ENCODE results near the gene CADPS. TPM values are rescaled to one million over a fixed set of nuclear protein-coding genes. Genes with fewer than 3 reads are reported as not detected.
A peak's percentile ranks its signal among the peaks of the same experiment; 100 is the strongest.

The CADPS gene
- polyA plus RNA-seq (2013, experiment 1 of 2), result 3.8 TPM
- polyA plus RNA-seq (2013, experiment 2 of 2), result 4.4 TPM

DNA sequence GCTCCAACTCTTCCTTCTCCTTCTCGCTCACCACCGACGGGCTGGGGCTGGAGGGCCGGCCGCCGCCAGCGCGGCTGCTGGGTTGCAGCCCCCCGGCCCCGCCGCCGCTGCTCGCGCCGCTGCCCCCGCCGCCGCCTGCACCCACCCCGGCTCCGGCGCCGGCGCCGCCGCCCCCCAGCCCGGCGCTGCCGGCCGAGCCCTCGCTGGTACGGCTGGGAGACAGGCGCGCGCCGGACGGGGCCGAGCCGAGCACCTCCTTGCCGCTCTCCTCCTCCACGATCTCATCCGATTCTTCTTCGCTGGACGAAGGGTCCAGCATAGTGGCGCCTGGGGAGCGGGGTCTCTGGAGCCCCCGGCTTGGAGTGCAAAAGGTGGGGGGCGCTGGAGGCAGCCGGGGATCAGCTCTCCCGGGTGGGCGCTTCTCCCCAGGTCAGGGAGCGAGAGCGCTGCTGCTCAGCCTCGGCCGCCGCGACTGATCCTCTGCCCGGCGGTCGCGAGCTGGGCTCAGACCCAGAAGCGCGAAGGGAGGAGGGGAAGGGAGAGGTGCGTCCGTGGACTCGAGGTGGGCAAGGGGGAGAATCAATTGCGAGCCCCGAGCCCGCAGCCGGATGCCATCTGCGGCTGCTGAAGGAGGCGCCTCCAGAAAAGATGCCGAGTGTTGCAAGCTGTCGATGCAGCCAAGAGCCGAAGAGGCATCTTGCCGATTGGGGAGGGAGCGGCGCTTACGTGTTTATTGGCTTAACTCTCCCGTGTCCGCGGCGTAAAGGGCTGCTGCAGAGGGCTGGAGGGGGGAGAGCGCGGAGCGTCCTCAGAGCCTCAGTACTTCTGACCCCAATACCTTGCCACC, at the start of gene CADPS:
CADPS (minus strand) TSS at position 706 of the 847 bp plus-strand sequence; CDS start at position 319, 387 bp downstream.
- Histone ChIP-seq H3K4me1 (ENCODE audit: control insufficient read depth, insufficient read depth, low read length, poor library complexity, severe bottlenecking) (peaks cover 4% of the 10 kb centered on the region), H3K4me3 (ENCODE audit: extremely low read depth, insufficient read depth, low read length, poor library complexity, severe bottlenecking) (peak within 1 kb of the TSS; percentile 50), H3K36me3 (ENCODE audit: control insufficient read depth, insufficient read depth, low read length) (no peaks in the 10 kb centered on the region), H3K27ac (ENCODE audit: low read depth, low read length, severe bottlenecking) (peak within 1 kb of the TSS; percentile 39), H3K9me3 (ENCODE audit: control insufficient read depth, low read length) (no peaks in the 10 kb centered on the region)
- 0% methylated on average over 44 to 55 of the region's 85 CpGs for WGBS, 2 experiments (ENCODE audit: insufficient coverage in 2 of 2)

GRCh38 chr3:62923066-62923465, 47.9 kb upstream of the CADPS start:
- H3K4me3 ChIP-seq (ENCODE audit: extremely low read depth, insufficient read depth, low read length, poor library complexity, severe bottlenecking), result no peak overlapping the region
- peaks cover 5% of the 10 kb centered on the region for H3K4me1 ChIP-seq (ENCODE audit: control insufficient read depth, insufficient read depth, low read length, poor library complexity, severe bottlenecking)
- WGBS, 2 experiments (ENCODE audit: insufficient coverage in 2 of 2), result 80 to 86% methylated on average over 1 to 2 of the region's 2 CpGs
- no peak overlapping the region for H3K27ac ChIP-seq (ENCODE audit: low read depth, low read length, severe bottlenecking)
- H3K9me3 ChIP-seq (ENCODE audit: control insufficient read depth, low read length), result no peaks in the 10 kb centered on the region
- H3K36me3 ChIP-seq (ENCODE audit: control insufficient read depth, insufficient read depth, low read length), result no peaks in the 10 kb centered on the region

GRCh38 chr3:62922326-62922725, 47.1 kb upstream of the CADPS start:
- Histone ChIP-seq H3K4me1 (ENCODE audit: control insufficient read depth, insufficient read depth, low read length, poor library complexity, severe bottlenecking) (peaks cover 5% of the 10 kb centered on the region), H3K9me3 (ENCODE audit: control insufficient read depth, low read length) (no peaks in the 10 kb centered on the region), H3K27ac (ENCODE audit: low read depth, low read length, severe bottlenecking) (no peak overlapping the region), H3K36me3 (ENCODE audit: control insufficient read depth, insufficient read depth, low read length) (no peaks in the 10 kb centered on the region), H3K4me3 (ENCODE audit: extremely low read depth, insufficient read depth, low read length, poor library complexity, severe bottlenecking) (no peak overlapping the region)
- 100% methylated on average over 1 of the region's 2 CpGs for whole genome bisulfite sequencing, 2 experiments (ENCODE audit: insufficient coverage in 2 of 2)

- H3K4me1 ChIP-seq (ENCODE audit: control insufficient read depth, insufficient read depth, low read length, poor library complexity, severe bottlenecking), result peaks cover 5% of the 10 kb centered on the region
- no peaks in the 10 kb centered on the region for H3K36me3 ChIP-seq (ENCODE audit: control insufficient read depth, insufficient read depth, low read length)
- no peaks in the 10 kb centered on the region for H3K9me3 ChIP-seq (ENCODE audit: control insufficient read depth, low read length)
- H3K4me3 ChIP-seq (ENCODE audit: extremely low read depth, insufficient read depth, low read length, poor library complexity, severe bottlenecking), result no peak overlapping the region
- no peak overlapping the region for H3K27ac ChIP-seq (ENCODE audit: low read depth, low read length, severe bottlenecking)
These were observed 45.2 kb upstream of the CADPS start for GRCh38 chr3:62920466-62920784.

GRCh38 chr3:62919784-62920465, 44.7 kb upstream of the CADPS start:
- Histone ChIP-seq H3K4me1 (ENCODE audit: control insufficient read depth, insufficient read depth, low read length, poor library complexity, severe bottlenecking) (peaks cover 5% of the 10 kb centered on the region), H3K36me3 (ENCODE audit: control insufficient read depth, insufficient read depth, low read length) (no peaks in the 10 kb centered on the region), H3K9me3 (ENCODE audit: control insufficient read depth, low read length) (no peaks in the 10 kb centered on the region), H3K4me3 (ENCODE audit: extremely low read depth, insufficient read depth, low read length, poor library complexity, severe bottlenecking) (no peak overlapping the region), H3K27ac (ENCODE audit: low read depth, low read length, severe bottlenecking) (no peak overlapping the region)
- 61% methylated on average over 2 of the region's 7 CpGs; no CpG with 5 or more reads in 1 of the 2 experiments for WGBS, 2 experiments (ENCODE audit: insufficient coverage in 2 of 2)

DNA sequence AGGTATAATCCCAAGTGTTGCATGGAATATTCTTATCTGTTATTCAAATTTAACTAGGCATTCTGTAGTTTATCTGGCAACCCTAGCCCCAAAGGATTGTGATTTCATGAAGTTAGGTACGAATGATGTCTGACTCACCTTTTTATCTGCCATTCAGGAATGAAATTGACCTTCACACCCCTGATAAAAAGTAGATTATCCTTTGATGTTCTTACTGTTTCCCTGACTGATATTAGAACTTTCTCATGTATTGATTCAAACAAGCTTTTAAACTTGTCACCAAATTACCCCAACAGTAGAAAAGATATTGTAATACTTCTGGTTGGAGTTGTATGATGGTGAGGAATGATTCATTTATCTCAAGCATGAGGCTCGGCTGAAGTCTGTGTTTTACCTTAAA, 43.6 kb upstream of the CADPS start:
- no peak overlapping the region for H3K27ac ChIP-seq (ENCODE audit: low read depth, low read length, severe bottlenecking)
- no CpG with 5 or more reads among the region's 2 CpGs for WGBS, 2 experiments (ENCODE audit: insufficient coverage in 2 of 2)
- H3K36me3 ChIP-seq (ENCODE audit: control insufficient read depth, insufficient read depth, low read length), result no peaks in the 10 kb centered on the region
- peaks cover 5% of the 10 kb centered on the region for H3K4me1 ChIP-seq (ENCODE audit: control insufficient read depth, insufficient read depth, low read length, poor library complexity, severe bottlenecking)
- no peak overlapping the region for H3K4me3 ChIP-seq (ENCODE audit: extremely low read depth, insufficient read depth, low read length, poor library complexity, severe bottlenecking)
- no peaks in the 10 kb centered on the region for H3K9me3 ChIP-seq (ENCODE audit: control insufficient read depth, low read length)

DNA sequence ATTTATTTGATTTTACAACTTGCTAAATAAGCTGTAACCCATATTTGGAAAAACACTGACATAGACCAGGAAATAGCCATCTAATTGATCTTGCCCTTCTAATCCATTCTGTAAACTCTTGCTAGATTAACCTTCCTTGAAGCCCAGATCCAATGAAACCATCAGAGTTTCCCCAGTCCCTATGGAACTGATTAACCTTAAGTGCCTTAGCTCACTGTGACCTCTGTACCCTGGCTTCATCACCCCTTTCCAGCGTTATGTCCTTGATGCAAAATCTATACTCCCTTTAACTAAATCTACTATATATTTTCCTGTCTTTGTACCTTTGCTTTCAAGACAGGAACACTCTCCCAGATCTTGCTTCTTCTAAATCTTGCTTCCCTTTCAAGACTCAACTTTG, 42.9 kb upstream of the CADPS start:
- 75 to 91% methylated on average over 1 of the region's 1 CpG for WGBS, 2 experiments (ENCODE audit: insufficient coverage in 2 of 2)
- Histone ChIP-seq H3K27ac (ENCODE audit: low read depth, low read length, severe bottlenecking) (no peak overlapping the region), H3K36me3 (ENCODE audit: control insufficient read depth, insufficient read depth, low read length) (no peaks in the 10 kb centered on the region), H3K4me3 (ENCODE audit: extremely low read depth, insufficient read depth, low read length, poor library complexity, severe bottlenecking) (no peak overlapping the region), H3K4me1 (ENCODE audit: control insufficient read depth, insufficient read depth, low read length, poor library complexity, severe bottlenecking) (peaks cover 5% of the 10 kb centered on the region), H3K9me3 (ENCODE audit: control insufficient read depth, low read length) (no peaks in the 10 kb centered on the region)

GRCh38 chr3:62911526-62911925, 36.3 kb upstream of the CADPS start:
- H3K4me1 ChIP-seq (ENCODE audit: control insufficient read depth, insufficient read depth, low read length, poor library complexity, severe bottlenecking), result no peaks in the 10 kb centered on the region
- H3K4me3 ChIP-seq (ENCODE audit: extremely low read depth, insufficient read depth, low read length, poor library complexity, severe bottlenecking), result no peak overlapping the region
- no peak overlapping the region for H3K27ac ChIP-seq (ENCODE audit: low read depth, low read length, severe bottlenecking)
- H3K9me3 ChIP-seq (ENCODE audit: control insufficient read depth, low read length), result no peaks in the 10 kb centered on the region
- no peaks in the 10 kb centered on the region for H3K36me3 ChIP-seq (ENCODE audit: control insufficient read depth, insufficient read depth, low read length)

DNA sequence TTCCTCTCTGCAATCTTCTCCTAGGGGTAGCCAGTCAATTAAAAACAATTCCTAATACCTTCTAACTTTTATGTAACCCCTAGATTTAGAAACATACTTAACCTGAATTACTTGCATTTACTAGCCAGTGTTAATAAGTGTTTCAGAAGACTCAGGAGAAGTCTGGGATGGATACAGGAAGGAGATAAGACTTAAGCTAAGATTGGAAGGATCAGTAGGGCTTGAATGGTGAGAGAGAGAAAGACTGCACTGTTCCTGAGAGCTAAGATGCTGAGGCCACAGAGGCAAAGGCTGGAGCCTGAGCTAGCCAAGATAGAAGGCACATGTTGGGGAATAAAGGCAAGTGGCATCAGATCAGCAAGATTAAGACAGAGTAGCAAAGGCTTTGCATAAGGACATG, 30.1 kb upstream of the CADPS start:
- Histone ChIP-seq H3K36me3 (ENCODE audit: control insufficient read depth, insufficient read depth, low read length) (no peaks in the 10 kb centered on the region), H3K27ac (ENCODE audit: low read depth, low read length, severe bottlenecking) (no peak overlapping the region), H3K4me3 (ENCODE audit: extremely low read depth, insufficient read depth, low read length, poor library complexity, severe bottlenecking) (no peak overlapping the region), H3K9me3 (ENCODE audit: control insufficient read depth, low read length) (no peaks in the 10 kb centered on the region), H3K4me1 (ENCODE audit: control insufficient read depth, insufficient read depth, low read length, poor library complexity, severe bottlenecking) (no peaks in the 10 kb centered on the region)

- H3K27ac ChIP-seq (ENCODE audit: low read depth, low read length, severe bottlenecking), result no peak overlapping the region
- no peaks in the 10 kb centered on the region for H3K4me1 ChIP-seq (ENCODE audit: control insufficient read depth, insufficient read depth, low read length, poor library complexity, severe bottlenecking)
- H3K4me3 ChIP-seq (ENCODE audit: extremely low read depth, insufficient read depth, low read length, poor library complexity, severe bottlenecking), result no peak overlapping the region
- H3K9me3 ChIP-seq (ENCODE audit: control insufficient read depth, low read length), result no peaks in the 10 kb centered on the region
- H3K36me3 ChIP-seq (ENCODE audit: control insufficient read depth, insufficient read depth, low read length), result no peaks in the 10 kb centered on the region
- no CpG with 5 or more reads among the region's 2 CpGs for WGBS, 2 experiments (ENCODE audit: insufficient coverage in 2 of 2)
These were observed 23.6 kb upstream of the CADPS start for GRCh38 chr3:62898530-62899496.

All from mesodermal cell (in vitro differentiated cells).